ENCODE measurements around the gene KRTAP22-1.

GRCh38 chr21:30605968-30606367 lies 5.1 kb downstream of the KRTAP22-1 start:
- TF ChIP-seq FOXP1 (CRISPR knock-in tag; IDR thresholded peaks at IDR 0.05; ENCODE audit: borderline replicate concordance) = no peak
- no peak for TF ChIP-seq CTCF (IDR thresholded peaks at IDR 0.05)
- TF ChIP-seq CREB1 (CRISPR knock-in tag; IDR thresholded peaks at IDR 0.05) = no peak
- TF ChIP-seq NFATC4 (CRISPR knock-in tag; IDR thresholded peaks at IDR 0.05) = no peak
- no peak for TF ChIP-seq NFYB (CRISPR knock-in tag; conservative IDR thresholded peaks at IDR 0.05; ENCODE audit: low read depth)
- TF ChIP-seq PREB (CRISPR knock-in tag; IDR thresholded peaks at IDR 0.05; ENCODE audit: borderline replicate concordance) = no peak
- no peak for TF ChIP-seq HMGXB4 (CRISPR knock-in tag; IDR thresholded peaks at IDR 0.05)
- TF ChIP-seq SMAD3 (CRISPR knock-in tag; IDR thresholded peaks at IDR 0.05; ENCODE audit: borderline replicate concordance) = no peak
- no peak for TF ChIP-seq E2F4 (CRISPR knock-in tag; IDR thresholded peaks at IDR 0.05; ENCODE audit: borderline replicate concordance, low read depth)
- no peak for TF ChIP-seq ZBTB43 (CRISPR knock-in tag; IDR thresholded peaks at IDR 0.05)
- no peak for TF ChIP-seq ZSCAN18 (CRISPR knock-in tag; IDR thresholded peaks at IDR 0.05)
